ENCODE data around the gene ARSA.

The ARSA gene

GRCh38 chr22:50577697-50577986 lies 50.3 kb downstream of the ARSA start:
- DNase-seq, result no peak

GRCh38 chr22:50576806-50577696 lies 50.9 kb downstream of the ARSA start:
- DNase-seq, result no peak

GRCh38 chr22:50576070-50576469 lies 51.9 kb downstream of the ARSA start:
- DNase-seq, result no peak

DNA sequence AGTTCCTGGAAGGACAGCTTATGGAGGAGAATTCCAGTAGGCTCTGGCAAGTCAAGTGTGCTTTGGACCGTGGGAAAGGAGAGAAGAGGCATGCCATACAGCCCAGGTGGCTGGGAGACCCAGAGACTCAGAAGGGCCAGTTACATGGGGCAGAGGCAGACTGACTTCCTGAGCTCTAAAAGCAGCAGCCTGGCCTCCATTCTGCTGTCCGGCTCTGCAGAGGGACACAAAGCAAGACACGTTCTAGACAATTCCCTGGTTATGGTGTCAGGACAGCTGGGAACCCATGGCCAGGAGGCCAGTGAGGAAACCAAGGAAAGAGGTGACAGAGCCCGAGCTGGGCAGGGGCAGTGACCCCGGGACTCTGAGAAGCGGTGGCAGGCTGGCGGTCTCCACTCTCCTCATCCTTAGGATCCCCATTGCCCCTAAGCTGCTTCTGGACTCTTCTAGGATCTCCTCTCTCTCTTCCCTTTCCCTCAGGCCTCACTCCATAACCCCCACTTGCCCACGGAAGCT lies 52.5 kb downstream of the ARSA start:
- DNase-seq, result no peak
